Dedifferentiated amniotic fluid mesenchymal stem cell (primary cell): ENCODE measurements around the gene TRIM25.

Source experiments
- DNase-seq: peaks from one replicate; pipeline ENCODE4 v3.0.0-alpha.2; 2016; ENCODE audit errors: extremely low spot score

Gene TRIM25

DNA sequence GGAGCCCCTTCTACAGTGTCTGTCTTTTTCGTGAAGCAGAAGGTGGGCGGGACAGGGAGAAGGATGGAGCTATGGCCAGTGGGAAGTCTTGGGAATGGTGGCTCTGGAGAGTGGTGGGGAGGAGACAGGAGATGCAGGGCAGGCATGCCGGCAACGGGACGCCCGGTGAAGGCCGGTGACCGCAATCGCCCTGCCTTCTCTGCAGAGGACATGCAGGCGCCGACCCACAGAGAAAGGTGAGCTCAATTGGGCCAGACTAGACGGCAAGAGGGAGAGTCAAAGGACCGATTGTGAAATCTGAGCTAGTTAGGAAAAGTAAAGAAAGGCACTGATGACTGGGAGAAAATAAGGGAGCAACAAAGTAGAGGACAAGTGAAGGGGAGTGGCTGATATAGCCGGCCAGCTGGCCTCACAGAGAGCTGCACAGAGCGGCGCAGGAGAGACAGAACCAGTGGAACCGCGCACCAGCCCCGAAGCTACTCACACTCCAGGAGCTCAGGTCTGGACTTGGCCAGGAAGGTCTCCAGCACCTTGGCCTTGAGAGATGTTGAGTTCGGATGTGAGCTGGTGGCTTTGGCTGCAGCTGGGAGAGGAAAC is 18.9 kb downstream of the TRIM25 start:
- no peak for DNase-seq

- DNase-seq = no peak
Observed at GRCh38 chr17:56893503-56893902, 20.3 kb downstream of the TRIM25 start.

DNA sequence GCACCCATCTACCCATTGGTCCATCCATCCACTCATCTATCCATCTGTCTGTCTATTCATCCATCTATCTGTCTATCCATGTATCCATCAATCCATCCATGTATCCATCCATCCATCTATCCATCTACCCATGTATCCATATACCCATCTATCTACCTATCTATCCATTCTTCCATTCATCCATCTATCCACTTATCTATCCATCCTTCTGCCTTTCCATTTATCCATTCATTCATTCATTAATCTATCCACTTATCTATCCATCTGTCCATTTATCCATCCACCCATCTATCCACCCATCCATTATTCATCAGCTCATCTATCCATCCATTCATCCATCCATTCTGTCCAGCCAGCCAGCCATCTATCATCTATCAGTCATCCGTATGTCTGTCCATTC is 21.5 kb downstream of the TRIM25 start:
- DNase-seq = no peak

- DNase-seq = no peak
Observed at GRCh38 chr17:56891751-56892150, 22.1 kb downstream of the TRIM25 start.

DNA sequence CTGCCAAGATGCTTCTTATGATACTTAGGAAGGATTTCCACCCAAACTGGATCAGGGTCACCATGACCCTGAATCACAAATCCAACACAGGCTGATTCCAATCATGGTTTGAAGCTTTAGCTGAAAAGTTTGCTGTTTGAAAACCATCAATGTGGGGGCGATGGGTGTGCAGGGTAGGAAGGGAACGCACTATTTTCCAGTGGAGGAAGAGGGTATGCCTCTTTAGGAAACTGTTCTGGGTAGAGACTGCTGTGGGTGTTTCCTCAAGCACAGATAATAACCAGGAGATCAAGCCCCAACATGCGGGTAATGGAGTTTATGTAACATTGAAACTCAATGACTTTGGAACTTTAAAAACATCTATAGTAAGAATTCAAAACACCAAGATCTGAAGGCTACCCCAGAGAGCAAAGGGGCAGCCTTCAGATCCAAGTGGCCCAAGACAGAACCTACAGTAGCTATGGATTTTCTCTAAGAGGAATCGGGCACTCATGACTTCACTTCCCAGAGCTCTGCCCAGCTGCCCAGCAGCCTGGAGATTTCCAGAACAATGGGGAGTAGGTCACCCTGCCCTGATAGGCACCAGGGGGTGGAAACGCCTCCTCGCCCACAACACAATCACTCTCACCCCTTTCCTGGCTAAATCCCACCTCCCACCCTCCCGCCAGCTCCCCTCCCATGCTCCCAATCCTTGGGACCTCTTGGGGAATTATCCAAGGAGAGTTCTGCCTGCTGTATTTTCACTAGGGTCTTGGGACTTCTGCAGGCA is 22.8 kb downstream of the TRIM25 start:
- DNase-seq = no peak

DNA sequence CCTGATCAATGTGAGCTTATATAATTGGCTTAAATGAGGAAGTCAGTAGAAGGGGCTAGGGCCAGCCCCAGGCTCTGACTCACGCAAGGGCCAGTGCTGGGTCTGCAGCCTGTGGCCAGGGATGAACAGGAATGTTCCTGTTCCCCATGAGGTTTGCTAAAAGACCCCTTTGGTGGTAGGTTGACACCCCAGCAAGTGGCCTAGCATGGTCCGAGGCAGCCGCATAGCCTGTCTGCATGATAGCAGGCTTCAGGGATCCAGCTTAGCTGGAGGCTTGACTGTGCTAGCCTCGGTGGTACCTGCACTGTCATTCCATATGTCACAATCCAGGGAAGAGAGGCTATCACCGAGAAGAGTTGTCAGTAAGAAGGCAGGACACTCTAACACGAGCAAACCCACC is 23.5 kb downstream of the TRIM25 start:
- no peak for DNase-seq

- no peak for DNase-seq
Observed at GRCh38 chr17:56887552-56888467, 26.0 kb downstream of the TRIM25 start.

GRCh38 chr17:56887105-56887504 is 26.7 kb downstream of the TRIM25 start:
- DNase-seq = no peak

- DNase-seq = no peak
Observed at GRCh38 chr17:56886288-56886731, 27.5 kb downstream of the TRIM25 start.

DNA sequence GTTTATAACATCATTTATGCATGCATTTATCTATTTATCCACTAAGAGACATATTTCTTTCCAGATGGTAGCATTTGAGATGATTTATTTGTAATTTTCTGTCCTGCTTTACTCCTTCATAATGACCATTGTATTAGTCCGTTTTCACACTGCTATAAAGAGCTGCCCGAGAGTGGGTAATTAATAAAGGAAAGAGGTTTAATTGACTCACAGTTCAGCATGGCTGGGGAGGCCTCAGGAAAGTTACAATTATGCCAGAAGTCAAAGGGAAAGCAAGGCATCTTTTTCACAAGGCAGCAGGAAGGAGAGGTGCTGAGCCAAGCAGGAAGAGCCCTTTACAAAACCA is 28.6 kb downstream of the TRIM25 start:
- DNase-seq = no peak

DNA sequence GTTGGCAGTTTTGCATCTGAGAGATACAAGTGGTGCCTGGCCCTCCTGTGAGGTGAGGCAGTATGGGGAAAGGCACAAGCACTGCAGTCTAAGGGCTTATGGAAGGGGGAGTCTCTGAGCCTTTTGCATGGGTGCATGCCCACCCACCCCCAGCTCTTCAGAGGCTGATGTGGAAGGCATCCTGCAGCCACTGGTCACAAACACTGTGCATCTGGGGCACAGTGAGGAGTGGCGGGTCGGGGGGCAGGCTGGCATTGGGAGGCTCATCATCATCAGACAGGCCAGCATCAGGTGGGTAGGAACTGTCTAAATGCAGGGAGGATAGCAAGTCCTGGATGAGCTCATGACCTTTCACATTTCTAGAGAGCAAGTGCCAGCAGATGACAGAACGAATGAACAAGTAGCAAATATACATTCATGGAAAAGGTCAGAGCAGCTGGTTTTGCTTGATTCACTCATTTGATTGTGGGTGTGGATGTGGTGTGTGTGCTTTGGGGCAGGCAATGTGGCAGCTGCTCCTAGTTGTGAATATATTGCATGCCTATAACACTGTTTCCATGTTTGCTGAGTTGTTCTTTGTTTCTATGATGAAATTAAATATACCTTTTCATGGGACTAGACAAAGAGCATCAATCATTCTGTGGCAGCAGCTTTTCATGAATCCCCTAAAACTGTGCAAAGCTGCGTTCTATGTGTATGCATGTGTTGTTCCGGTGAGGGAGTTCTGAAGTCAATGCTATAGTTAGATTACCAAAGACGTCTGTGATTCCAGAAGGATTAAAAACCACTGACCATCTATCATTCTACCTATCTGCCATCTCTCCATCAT is 29.2 kb downstream of the TRIM25 start:
- DNase-seq = no peak

DNA sequence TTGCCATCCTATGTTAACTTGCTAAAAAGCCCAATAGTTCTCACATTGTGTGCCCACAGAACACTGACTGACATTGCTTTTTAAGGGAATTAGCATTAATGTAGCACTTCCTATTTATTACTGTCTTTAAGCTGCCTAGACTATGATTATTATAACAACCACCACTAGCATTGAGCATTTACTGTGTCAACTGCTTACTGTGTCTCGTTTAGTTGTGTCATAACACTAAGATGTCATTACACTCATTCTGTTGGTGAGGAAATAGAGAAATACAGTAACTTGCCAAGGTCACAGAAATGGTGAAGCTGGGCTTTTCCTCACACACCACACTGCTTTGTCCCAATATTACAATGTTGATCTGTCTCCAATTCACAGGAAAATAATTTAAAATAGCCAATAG is 30.2 kb downstream of the TRIM25 start:
- no peak for DNase-seq

DNA sequence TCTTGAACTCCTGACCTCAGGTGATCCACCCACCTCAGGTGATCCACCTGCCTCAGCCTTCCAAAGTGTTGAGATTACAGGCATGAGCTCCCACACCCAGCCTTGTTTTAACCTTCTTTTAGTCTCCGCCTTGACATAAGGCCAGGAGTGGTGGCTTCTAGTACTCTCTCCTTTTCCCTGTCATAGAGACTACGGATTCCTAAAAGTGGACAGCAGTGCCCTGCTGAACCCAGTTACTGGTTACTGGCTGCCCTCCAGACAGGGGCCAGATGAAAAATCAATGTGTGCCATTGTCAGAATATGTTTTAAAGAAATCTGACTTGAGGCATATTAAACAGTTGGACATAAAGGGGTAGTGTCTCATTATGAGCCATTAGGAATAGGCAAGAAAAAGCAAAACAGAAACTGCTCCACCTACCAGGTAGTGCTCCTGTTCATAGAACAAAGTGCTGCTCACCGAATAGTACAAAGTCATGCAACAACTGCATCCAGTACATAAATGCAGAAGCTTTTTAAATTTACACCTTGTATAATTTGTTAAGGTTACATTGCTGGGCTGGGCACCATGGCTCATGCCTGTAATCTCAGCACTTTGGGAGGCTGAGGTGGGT is 32.1 kb downstream of the TRIM25 start:
- no peak for DNase-seq

DNA sequence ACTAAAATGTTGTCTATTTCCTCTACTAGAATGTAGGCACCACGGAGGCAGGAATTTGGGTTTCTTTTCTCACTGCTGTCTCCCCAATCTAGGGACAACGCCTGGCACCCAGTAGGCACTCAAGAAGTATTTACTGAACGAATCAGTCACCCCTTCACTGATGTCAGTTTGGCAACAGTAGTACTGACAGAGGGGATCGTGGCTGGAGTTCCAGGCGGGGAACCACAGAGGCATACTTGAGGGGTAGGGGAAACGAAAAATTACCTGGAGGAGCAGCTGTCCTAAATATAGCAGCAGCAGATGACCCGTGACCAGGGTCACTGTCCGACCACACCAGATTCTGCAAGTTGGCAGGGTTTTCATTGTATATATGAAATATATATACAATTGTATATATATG is 33.3 kb downstream of the TRIM25 start:
- DNase-seq = no peak

GRCh38 chr17:56880133-56880532 is 33.7 kb downstream of the TRIM25 start:
- DNase-seq = no peak

- no peak for DNase-seq
Observed at GRCh38 chr17:56879280-56879679, 34.6 kb downstream of the TRIM25 start.

- DNase-seq = no peak
Observed at GRCh38 chr17:56876766-56877179, 37.1 kb downstream of the TRIM25 start.

DNA sequence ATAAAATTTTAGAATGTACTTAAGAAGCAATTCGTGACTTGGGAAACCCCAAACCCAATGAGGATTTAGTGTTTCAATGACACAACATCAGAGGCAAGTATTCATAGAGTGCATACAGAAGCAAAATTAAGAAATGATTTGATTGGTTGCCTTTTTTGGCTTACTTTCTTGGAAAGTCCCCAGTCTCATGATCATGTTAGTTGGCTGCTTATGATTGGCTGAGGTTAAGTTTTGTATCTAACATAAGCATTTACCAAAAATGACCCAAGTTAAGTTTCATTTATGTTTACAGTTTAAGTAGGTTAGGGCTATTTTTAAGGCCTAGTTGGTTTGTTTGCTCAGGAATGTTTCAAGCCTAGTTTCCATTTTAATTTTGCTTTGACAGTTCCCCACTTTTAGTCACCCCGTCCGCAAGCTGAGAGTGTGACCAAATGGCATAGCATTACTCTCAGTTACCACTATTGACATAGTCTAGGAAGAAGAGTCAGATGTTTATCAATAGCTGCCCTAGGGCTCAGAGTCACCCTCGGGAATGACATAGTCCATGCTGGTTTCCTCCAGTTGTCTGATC is 43.7 kb downstream of the TRIM25 start:
- no peak for DNase-seq

GRCh38 chr17:56868716-56869115 is 45.1 kb downstream of the TRIM25 start:
- no peak for DNase-seq

- DNase-seq = no peak
Observed at GRCh38 chr17:56867948-56868376, 45.9 kb downstream of the TRIM25 start.

DNA sequence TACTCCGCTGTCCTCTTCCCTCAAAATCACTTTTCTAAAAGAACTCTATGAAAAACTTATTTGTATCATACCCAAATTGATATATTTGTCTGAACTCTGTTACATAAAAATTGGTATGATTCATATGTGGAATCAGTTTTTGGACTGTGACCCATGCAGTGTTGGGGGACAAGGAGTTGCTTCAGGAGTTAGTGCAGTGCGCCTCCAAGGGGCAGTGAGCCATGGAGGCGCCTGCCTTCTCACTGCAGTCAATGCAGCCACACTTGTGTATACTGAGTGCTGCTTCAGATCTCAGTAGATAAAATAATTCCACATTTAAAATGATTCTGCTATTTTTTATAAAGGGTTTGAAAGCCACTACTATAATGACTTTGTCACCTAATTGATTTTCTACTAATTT is 47.4 kb downstream of the TRIM25 start:
- no peak for DNase-seq
